ENCODE data around the gene APOBEC2.
A peak's percentile ranks its signal among the peaks of the same experiment; 100 is the strongest.

APOBEC2 gene

GRCh38 chr6:41038205-41038604 lies 14.8 kb upstream of the APOBEC2 start:
- no peak for DNase-seq

DNA sequence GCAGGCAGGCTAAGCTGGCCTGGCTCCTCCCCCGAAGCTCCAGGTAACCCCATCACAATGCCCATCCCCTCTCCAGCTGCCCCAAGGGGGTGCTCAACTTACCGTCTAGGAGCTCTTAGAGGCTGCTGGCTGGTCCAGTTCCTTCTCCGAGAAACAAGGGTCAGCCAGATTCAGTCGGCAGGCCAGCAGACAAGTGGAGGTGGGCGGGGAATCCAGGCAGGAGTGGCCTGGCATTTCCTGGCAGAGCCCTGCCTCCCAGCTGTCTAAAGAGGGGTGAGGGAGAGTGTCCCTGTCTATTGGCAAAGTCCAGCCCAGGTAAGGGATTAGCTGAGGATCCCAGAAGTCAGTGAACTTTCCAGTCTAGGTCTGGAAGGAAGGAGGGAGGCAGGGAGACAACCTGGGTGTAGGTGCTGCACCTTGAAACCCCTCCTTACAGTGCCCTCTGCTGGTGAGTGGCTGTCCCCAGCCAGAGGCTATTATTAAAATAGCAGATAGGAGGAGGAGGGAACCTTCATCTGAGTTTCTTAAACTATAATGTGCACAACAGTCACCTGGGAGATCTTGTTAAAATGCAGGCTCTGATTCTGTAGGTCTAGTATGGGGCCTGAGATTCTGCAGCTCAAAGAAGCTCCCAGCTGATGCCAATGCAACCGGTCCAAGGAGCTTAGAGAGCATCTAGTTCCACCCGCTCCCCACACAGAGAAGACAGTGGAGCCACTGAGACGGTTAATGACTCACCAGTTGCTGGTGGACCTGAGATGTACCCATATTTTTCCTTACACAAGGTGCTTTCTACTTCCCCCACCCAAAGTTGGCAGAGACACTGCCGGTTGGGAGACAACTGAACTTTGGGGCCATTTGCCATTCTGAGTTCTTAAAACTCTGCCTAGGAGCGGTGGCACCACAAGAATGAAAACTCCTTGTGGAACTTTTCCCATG lies 13.7 kb upstream of the APOBEC2 start, which contains the start of gene UNC5CL:
TSS of gene UNC5CL (minus strand) at position 162 of the 939 bp plus-strand sequence. CDS start 4,147 bp downstream, outside the sequence.
- DNase-seq = peak; percentile 42 to 46

- DNase-seq = no peak
Measured at GRCh38 chr6:41040101-41040939, 12.7 kb upstream of the APOBEC2 start.

GRCh38 chr6:41040940-41041536 lies 12.0 kb upstream of the APOBEC2 start:
- DNase-seq = no peak

GRCh38 chr6:41042226-41043055 lies 10.6 kb upstream of the APOBEC2 start, which contains the start of gene TSPO2:
Gene TSPO2, plus strand, starts transcription at chr6:41042467. Its CDS starts 519 bp downstream, at chr6:41042986.
- DNase-seq = no peak

GRCh38 chr6:41043151-41043550 lies 9.9 kb upstream of the APOBEC2 start:
- no peak for DNase-seq

DNA sequence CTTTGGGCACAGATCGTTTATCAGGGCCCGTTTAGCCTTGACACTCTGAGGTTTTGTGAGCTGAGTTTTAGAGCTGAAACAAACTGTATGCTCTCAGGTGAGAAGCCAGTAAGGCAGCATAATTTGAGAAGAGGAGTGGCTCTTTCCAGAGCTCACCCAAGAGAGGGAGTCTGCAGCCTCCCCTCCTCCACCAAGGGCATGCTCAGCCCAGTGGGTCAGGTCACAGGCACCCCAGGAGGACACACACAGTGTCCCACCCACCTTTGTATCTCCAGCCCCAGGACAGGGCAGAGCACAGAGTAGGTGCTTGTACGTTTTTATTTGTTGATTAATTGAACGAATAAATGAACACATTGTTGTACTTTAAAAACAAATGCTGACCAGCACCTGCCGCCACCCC lies 7.3 kb upstream of the APOBEC2 start:
- no peak for DNase-seq

DNA sequence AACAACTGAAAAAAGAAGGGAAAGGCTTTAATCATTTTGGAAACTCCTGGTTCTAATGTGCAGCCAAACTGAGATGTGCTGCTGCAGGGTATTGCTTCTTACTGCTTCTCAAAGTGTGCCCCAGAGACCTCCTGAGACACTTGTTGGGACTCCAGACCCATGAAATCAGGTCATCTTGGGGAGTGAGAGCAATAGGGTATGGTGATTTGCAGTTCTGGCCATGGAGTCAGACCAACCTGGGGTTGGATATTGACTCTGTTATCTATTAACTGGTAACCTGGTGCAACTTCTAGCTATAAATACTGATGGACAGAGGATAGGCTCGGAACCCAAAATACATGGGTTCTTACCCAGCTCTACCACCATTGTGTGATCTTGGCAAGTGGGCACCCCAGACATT lies 6.9 kb upstream of the APOBEC2 start:
- no peak for DNase-seq

DNA sequence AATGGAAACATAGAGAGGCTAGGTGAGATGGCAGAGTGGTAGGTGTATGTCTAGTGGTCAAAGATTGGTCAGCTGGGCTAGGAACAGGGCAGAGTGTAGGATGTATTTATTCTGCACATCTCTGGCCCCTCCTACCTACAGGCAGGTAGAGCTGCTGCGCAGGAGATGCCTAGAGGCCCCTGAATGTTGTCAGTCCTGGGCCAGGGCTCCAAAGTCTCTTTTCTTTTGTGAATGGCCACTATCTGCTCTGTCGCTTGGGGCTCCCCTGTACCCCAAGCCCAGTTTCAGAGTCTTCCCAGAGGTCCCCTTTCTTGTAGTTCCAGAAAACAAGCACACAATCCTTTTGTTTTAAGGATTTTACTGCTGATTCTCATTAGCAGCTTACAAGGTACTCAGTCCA lies 5.7 kb upstream of the APOBEC2 start:
- no peak for DNase-seq

- DNase-seq = no peak
Measured at GRCh38 chr6:41047745-41048732, 5.0 kb upstream of the APOBEC2 start.

DNA sequence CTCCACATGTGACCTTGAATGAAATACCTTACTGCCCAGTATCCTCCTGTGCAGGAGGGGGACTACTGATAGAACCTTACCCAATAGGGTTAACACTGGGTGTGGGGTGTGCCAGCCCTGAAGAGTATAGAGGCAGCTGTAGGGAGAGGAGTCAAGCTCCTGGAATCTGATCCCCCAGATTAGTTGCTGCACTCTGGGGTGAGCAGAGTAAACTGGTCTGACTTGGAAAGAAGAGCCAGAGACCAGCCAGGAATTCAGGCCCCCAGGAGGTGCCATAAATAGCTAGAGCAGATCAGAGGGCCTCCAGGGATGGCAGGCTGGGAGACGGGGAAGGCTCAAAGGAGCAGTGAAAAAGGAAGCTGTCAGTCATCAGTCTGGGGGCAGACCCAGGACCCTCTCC lies 3.5 kb upstream of the APOBEC2 start:
- DNase-seq = no peak

GRCh38 chr6:41049955-41050354 lies 3.0 kb upstream of the APOBEC2 start:
- no peak for DNase-seq

- DNase-seq = no peak
Measured at GRCh38 chr6:41050536-41050935, 2.5 kb upstream of the APOBEC2 start.

- DNase-seq = no peak
Measured at GRCh38 chr6:41051873-41052272, 1.1 kb upstream of the APOBEC2 start.

GRCh38 chr6:41054511-41054910 lies 1.5 kb downstream of the APOBEC2 start:
- DNase-seq = no peak

- DNase-seq = no peak
Measured at GRCh38 chr6:41055149-41055548, 2.1 kb downstream of the APOBEC2 start.

DNA sequence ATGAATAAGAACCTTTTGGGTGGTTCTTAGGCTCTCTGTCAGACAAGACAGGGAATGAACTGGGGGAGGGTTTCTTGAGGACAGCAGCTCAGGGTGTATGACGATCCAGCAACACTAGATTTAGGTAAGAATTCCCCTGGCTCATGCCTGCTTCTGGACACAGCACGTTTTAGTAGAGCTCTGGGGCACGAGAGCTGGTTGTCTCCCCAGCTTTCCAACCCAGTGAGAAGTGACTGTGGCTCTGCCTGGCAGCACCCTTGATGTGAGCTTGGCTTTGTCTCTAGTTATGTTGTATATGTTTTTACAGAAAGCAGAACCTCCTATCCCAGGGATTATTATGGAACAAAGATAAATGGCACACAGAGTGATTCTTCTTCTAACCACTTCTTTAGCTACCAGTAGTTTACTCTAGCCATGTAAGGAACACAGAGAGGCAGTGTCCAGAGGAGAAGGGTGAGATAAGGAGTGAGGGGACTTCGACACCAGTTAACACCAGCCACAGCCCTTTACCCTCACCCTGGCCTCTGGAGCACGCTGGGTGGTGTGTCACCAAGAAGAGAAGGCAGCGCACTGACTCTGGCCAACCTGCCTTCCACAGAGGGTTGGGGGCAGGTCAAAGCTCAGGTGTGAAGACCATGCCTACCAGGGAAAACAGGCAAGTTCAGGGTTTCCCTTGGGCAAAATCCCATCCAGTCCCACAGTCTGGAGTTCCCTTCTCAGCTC lies 3.9 kb downstream of the APOBEC2 start:
- no peak for DNase-seq

DNA sequence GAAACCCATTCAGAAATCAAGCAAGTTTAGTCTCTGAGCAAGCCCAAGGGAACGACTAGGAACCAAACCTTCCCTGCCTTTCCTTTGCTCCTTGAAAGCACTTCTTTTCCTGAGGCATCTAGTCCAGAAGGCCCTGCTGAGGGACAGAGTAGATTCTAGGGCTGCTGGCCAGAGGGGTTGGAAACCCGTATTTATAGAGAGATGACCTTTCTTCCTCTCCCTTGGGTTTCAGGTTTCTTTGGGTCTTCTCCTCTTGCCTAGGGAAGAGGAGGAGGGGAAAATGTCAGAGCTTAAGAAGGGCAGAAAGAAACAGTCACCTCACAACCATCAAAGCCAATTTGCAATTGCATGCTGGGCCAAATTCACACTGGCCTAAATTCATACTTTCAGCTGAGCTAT lies 5.8 kb downstream of the APOBEC2 start:
- DNase-seq = no peak

DNA sequence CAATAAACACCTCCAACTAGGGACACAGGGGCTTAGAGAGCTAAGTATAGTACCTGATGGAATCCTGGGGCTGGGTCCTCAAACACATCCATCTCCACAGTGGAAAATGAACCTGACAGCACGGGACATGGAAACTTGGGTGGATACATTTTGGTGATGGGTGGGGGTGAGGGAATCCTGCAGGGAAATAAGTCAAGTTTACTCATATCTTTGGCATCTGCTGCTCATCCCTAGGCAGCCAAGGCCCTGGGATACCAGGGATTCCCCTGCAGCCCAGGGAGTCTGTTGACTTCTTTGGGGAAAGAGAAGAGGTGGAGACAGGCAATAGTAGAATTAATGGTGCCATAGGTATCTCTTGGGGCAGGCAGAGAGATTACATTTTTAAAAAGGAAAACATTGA lies 6.6 kb downstream of the APOBEC2 start:
- DNase-seq = no peak

DNA sequence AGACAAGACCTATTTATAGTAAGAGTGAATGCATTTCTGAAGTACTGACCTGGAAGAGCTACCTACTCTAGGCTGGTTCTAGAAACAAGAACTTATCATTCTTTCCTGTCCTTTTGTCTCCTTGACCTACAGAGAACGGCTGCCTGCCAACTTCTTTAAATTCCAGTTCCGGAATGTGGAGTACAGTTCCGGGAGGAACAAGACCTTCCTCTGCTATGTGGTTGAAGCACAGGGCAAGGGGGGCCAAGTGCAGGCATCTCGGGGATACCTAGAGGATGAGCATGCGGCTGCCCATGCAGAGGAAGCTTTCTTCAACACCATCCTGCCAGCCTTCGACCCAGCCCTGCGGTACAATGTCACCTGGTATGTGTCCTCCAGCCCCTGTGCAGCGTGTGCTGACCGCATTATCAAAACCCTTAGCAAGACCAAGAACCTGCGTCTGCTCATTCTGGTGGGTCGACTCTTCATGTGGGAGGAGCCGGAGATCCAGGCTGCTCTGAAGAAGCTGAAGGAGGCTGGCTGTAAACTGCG lies 8.3 kb downstream of the APOBEC2 start:
- no peak for DNase-seq

All from stimulated activated CD4-positive, alpha-beta T cell treated with anti-CD3 and anti-CD28 coated beads, Interleukin-4, amount 100 ng/mL, for 4 hours (primary cell).